DOHH2 (cell line): ENCODE data around the gene RAC3.

Experiments used
- H3F3A ChIP-seq: fragments of 200-600 bp; sonication (generic), shearing (Covaris generic); 2 replicates; pipeline ENCODE4 v1.6.0; 2016; ENCODE audit warnings: antibody characterized with exemption, mild to moderate bottlenecking; ENCODE audit not compliant: control insufficient read depth, insufficient read depth
- H3K27ac ChIP-seq: fragments of 200-600 bp; sonication (generic); 2 replicates; pipeline ENCODE4 v1.5.1; 2014; ENCODE audit warnings: low read depth, mild to moderate bottlenecking, low read length, moderate library complexity
- H3K27me3 ChIP-seq: fragments of 200-600 bp; sonication (generic); 2 replicates; pipeline ENCODE4 v1.6.1; 2014; ENCODE audit warnings: mild to moderate bottlenecking, low read length, mixed read lengths; ENCODE audit not compliant: control insufficient read depth
- H3K36me3 ChIP-seq: fragments of 200-600 bp; sonication (generic); 2 replicates; pipeline ENCODE4 v1.6.1; 2014; ENCODE audit warnings: mild to moderate bottlenecking, low read length, moderate library complexity, mixed read lengths; ENCODE audit not compliant: control insufficient read depth
- H3K4me1 ChIP-seq: fragments of 200-600 bp; sonication (generic); 2 replicates; pipeline ENCODE4 v1.6.1; 2014; ENCODE audit warnings: mild to moderate bottlenecking, low read length, mixed read lengths; ENCODE audit not compliant: control insufficient read depth
- H3K4me2 ChIP-seq: fragments of 200-600 bp; sonication (generic); 2 replicates; pipeline ENCODE4 v1.6.0; 2014; ENCODE audit warnings: mild to moderate bottlenecking, low read length, moderate library complexity
- H3K4me3 ChIP-seq: fragments of 200-600 bp; sonication (generic); 2 replicates; pipeline ENCODE4 v1.5.1; 2014; ENCODE audit warnings: mild to moderate bottlenecking, low read length, mixed read lengths
- H3K79me2 ChIP-seq: fragments of 200-600 bp; sonication (generic); 2 replicates; pipeline ENCODE4 v1.6.1; 2014; ENCODE audit warnings: mild to moderate bottlenecking, low read length, mixed read lengths; ENCODE audit not compliant: control insufficient read depth
- H3K9me2 ChIP-seq: fragments of 200-600 bp; sonication (generic); replicated peaks from 2 replicates; pipeline ENCODE4 v1.6.1; 2014; ENCODE audit warnings: mild to moderate bottlenecking, low read length, mixed read lengths; ENCODE audit not compliant: control insufficient read depth
- H3K9me3 ChIP-seq: fragments of 200-600 bp; sonication (generic); 2 replicates; pipeline ENCODE4 v1.6.1; 2014; ENCODE audit warnings: antibody characterized with exemption, low read length, mixed read lengths; ENCODE audit not compliant: control insufficient read depth, insufficient read depth
- H4K20me1 ChIP-seq: fragments of 200-600 bp; sonication (generic); 2 replicates; pipeline ENCODE4 v1.6.0; 2014; ENCODE audit warnings: low read depth, mild to moderate bottlenecking, antibody characterized with exemption, low read length, moderate library complexity; ENCODE audit not compliant: control insufficient read depth, insufficient read depth
- EZH2phosphoT487 ChIP-seq: fragments of 200-600 bp; sonication (generic); IDR thresholded peaks from 2 replicates; pipeline ENCODE4 v1.6.1; 2017; ENCODE audit warnings: borderline replicate concordance, mild to moderate bottlenecking, antibody characterized with exemption, low read length, moderate library complexity, mixed read lengths
- TF ChIP-seq, protein P1 (sequence below): fragments of 200-600 bp; sonication (generic); IDR thresholded peaks from one replicate; pipeline ENCODE4 v1.5.1; 2014; ENCODE audit warnings: antibody characterized with exemption, mild to moderate bottlenecking, low read depth, low read length; ENCODE audit not compliant: poor library complexity, severe bottlenecking

Gene RAC3

DNA sequence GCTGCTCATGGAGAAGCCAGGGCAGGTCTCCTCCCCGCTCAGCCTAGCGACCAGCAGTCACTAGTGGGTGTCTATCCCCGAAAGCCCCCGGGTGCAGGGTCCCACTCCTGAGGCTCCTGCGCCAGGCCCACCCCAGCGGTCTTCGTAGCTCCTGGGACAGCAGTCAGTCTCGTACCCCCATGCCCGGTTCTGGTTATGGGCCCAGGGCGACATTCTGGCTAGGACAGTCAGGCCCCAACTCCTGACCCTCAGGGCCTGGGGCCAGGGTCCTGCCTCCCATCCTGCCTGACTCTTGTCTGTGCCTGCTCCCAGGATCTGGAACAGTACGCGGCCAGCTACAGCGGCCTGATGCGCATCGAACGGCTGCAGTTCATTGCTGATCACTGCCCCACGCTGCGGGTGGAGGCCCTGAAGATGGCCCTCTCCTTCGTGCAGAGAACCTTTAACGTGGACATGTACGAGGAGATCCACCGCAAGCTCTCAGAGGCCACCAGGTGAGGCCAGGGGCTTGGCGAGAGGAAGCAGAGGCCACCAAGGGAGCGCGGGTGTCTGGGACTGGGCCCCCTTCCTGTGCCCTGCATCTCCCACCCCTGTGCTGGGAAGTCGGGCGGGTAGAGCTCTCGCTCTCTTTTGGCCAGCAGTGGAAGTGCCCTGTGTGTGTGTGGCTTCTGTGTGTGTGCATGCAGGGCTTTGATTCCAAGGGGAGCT, 22.2 kb downstream of the RAC3 start:
- Histone ChIP-seq H4K20me1 (peaks cover 3% of the 10 kb centered on the region; the same call in 1 of the 2 replicates), H3K27me3 (no peaks in the 10 kb centered on the region), H3K9me3 (no peaks in the 10 kb centered on the region), H3K4me3 (no peak overlapping the region), H3K9me2 (no peaks in the 10 kb centered on the region), H3K79me2 (peaks cover 19% of the 10 kb centered on the region), H3K4me1 (peaks cover 17% of the 10 kb centered on the region), H3K36me3 (peaks cover 46% of the 10 kb centered on the region), H3F3A (no peaks in the 10 kb centered on the region), H3K4me2 (peak overlapping the region; percentile 94), H3K27ac (no peak overlapping the region)
- TF ChIP-seq, protein P1, sequence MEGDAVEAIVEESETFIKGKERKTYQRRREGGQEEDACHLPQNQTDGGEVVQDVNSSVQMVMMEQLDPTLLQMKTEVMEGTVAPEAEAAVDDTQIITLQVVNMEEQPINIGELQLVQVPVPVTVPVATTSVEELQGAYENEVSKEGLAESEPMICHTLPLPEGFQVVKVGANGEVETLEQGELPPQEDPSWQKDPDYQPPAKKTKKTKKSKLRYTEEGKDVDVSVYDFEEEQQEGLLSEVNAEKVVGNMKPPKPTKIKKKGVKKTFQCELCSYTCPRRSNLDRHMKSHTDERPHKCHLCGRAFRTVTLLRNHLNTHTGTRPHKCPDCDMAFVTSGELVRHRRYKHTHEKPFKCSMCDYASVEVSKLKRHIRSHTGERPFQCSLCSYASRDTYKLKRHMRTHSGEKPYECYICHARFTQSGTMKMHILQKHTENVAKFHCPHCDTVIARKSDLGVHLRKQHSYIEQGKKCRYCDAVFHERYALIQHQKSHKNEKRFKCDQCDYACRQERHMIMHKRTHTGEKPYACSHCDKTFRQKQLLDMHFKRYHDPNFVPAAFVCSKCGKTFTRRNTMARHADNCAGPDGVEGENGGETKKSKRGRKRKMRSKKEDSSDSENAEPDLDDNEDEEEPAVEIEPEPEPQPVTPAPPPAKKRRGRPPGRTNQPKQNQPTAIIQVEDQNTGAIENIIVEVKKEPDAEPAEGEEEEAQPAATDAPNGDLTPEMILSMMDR, result no peak
- no peak for TF ChIP-seq EZH2phosphoT487

- no peaks in the 10 kb centered on the region for H3K9me2 ChIP-seq
- no peaks in the 10 kb centered on the region for H3K9me3 ChIP-seq
- H3K79me2 ChIP-seq, result peaks cover 19% of the 10 kb centered on the region
- no peak overlapping the region for H3K4me2 ChIP-seq
- no peaks in the 10 kb centered on the region for H3F3A ChIP-seq
- H4K20me1 ChIP-seq, result peaks cover 3% of the 10 kb centered on the region; the same call in 1 of the 2 replicates
- peaks cover 53% of the 10 kb centered on the region for H3K36me3 ChIP-seq
- no peak overlapping the region for H3K4me3 ChIP-seq
- H3K27me3 ChIP-seq, result no peaks in the 10 kb centered on the region
- H3K27ac ChIP-seq, result no peak overlapping the region
- TF ChIP-seq EZH2phosphoT487, result no peak
- TF ChIP-seq, protein P1, result no peak
- H3K4me1 ChIP-seq, result peaks cover 17% of the 10 kb centered on the region
Observed at GRCh38 chr17:82054351-82055022, 23.0 kb downstream of the RAC3 start.

DNA sequence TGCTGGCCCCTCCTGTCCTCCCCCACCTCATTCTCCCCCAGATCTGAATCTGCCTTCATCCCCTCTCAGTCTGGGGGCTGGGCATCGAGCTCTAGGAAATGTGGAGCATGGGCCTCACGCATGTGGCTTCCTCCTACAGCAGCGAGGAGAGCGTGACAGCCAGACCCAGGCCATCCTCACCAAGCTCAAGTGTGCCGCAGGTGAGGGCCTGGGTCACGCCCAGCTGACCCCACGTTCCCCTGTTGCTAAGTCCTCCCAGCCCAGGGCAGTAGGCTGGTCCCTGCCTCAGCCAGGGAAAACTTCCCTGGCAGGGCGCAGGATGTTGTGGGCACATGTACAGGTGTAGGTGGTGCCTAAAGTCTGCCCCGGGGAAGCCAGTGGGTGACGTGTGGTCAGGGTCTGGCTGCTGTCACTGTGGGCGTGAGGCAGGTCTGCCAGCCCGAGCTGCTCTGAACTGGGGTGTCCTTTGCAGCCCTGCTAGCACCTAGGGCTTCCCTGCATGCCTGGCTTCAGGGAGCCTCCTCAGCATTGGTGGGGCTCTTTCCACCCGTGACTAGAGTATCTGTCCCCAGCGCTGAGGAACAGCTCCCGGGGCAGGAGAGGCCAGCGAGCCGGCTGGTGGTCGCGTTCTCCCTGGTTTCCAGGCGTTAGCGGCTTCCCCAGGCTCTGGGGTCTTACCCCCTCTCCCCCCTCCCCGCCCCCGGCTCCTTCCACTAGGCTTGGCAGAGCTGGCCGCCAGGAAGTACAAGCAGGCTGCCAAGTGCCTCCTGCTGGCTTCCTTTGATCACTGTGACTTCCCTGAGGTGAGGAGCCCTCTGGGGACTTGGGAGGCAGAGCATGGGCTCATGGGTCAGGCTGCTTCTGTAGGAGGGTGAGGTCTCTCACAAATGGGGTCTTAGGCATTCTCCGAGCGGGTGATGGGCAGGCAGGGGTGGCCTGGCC, 23.8 kb downstream of the RAC3 start:
- Histone ChIP-seq H3K4me1 (peaks cover 16% of the 10 kb centered on the region), H3K36me3 (peaks cover 61% of the 10 kb centered on the region), H3K4me3 (no peak overlapping the region), H4K20me1 (peaks cover 3% of the 10 kb centered on the region; the same call in 1 of the 2 replicates), H3F3A (no peaks in the 10 kb centered on the region), H3K27ac (no peak overlapping the region), H3K4me2 (no peak overlapping the region), H3K79me2 (peaks cover 19% of the 10 kb centered on the region), H3K9me3 (no peaks in the 10 kb centered on the region), H3K9me2 (no peaks in the 10 kb centered on the region), H3K27me3 (no peaks in the 10 kb centered on the region)
- TF ChIP-seq, protein P1, result no peak
- TF ChIP-seq EZH2phosphoT487, result no peak
